ENCODE data around the gene CSPG5. TPM values are rescaled to one million over a fixed set of nuclear protein-coding genes. Genes with fewer than 3 reads are reported as not detected.

CSPG5 gene
- polyA plus RNA-seq, 1 donor (not counting 4 experiments of a cell fraction or from before 2014, with no cell fraction given), result 0.14 TPM

DNA sequence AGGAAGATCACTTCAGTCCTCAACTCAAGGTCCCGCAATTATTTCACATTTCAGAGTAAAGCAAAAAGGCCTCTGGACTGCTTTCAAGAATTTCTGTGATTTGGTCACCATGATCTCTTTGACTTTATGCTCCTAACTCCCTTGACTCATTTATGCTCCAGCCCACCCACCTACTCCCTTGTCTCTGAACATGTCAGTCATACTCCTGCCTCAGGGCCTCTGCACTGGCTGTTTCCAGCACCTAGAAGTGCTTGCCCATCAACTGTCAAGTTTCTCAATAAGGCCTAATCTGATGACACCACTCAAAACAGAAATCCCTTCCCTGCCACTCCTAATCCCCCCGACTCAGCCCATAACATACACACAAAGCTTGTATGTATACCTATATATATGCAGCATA, 36.1 kb upstream of the CSPG5 start:
- no peak overlapping the region for H3K4me2 ChIP-seq (ENCODE audit: control insufficient read depth, extremely low read depth, insufficient read depth, low read depth, low read length)
- no peak for FAIRE-seq

GRCh38 chr3:47613722-47614121, 35.1 kb upstream of the CSPG5 start:
- Histone ChIP-seq H3K4me2 (ENCODE audit: control insufficient read depth, extremely low read depth, insufficient read depth, low read depth, low read length) (no peak overlapping the region), H3K9me3 (ENCODE audit: control insufficient read depth, low read depth, low read length) (no peaks in the 10 kb centered on the region), H3K4me3 (ENCODE audit: control insufficient read depth in 2 of 3, extremely low read depth in 1 of 3, insufficient read depth in 2 of 3, low read depth in 1 of 3, low read length in 3 of 3) (no peak overlapping the region), H3K27me3 (ENCODE audit: control insufficient read depth, extremely low read depth, insufficient read depth, low read length) (no peaks in the 10 kb centered on the region), H4K20me1 (ENCODE audit: control insufficient read depth, extremely low read depth, insufficient read depth, low read length) (no peaks in the 10 kb centered on the region), H3K79me2 (ENCODE audit: control insufficient read depth, insufficient read depth, low read length) (no peaks in the 10 kb centered on the region), H3K36me3 (ENCODE audit: control insufficient read depth in 2 of 2, extremely low read depth in 1 of 2, insufficient read depth in 2 of 2, low read length in 2 of 2) (peaks cover 15% of the 10 kb centered on the region in 2 experiments), H3K4me1 (ENCODE audit: control insufficient read depth, extremely low read depth, insufficient read depth, low read length) (peaks cover 9% of the 10 kb centered on the region), H3K9ac (ENCODE audit: control insufficient read depth, extremely low read depth, insufficient read depth, low read length) (no peak overlapping the region), H3K9me1 (ENCODE audit: control insufficient read depth, extremely low read depth, insufficient read depth, low read length) (no peaks in the 10 kb centered on the region), H3K27ac (ENCODE audit: control insufficient read depth, insufficient read depth, low read length) (no peak overlapping the region), H2AFZ (ENCODE audit: control insufficient read depth, low read length) (no peak overlapping the region)
- FAIRE-seq, result no peak
- no peak for TF ChIP-seq EZH2 (IDR thresholded peaks at IDR 0.05; ENCODE audit: low read length)
- TF ChIP-seq CTCF (optimal IDR thresholded peaks at IDR 0.05 in 1 of 3, IDR thresholded peaks at IDR 0.05 in 1 of 3, conservative IDR thresholded peaks at IDR 0.05 in 1 of 3; ENCODE audit: extremely low read depth in 1 of 3, insufficient read depth in 2 of 3, low read length in 3 of 3), result no peak
- DNase-seq (ENCODE audit: low read depth, low spot score), result no peak
- dilution Hi-C loops (cut with MboI; ENCODE audit: extremely low pct_ligation_motif_present, low sequenced_read_pairs), result no loop called here

More for the DNA sequence above, 36.1 kb upstream of the CSPG5 start:
- dilution Hi-C loops (cut with MboI; ENCODE audit: extremely low pct_ligation_motif_present, low sequenced_read_pairs), result no loop called here
- Histone ChIP-seq H4K20me1 (ENCODE audit: control insufficient read depth, extremely low read depth, insufficient read depth, low read length) (no peaks in the 10 kb centered on the region), H3K79me2 (ENCODE audit: control insufficient read depth, insufficient read depth, low read length) (no peaks in the 10 kb centered on the region), H3K9me3 (ENCODE audit: control insufficient read depth, low read depth, low read length) (no peaks in the 10 kb centered on the region), H3K27ac (ENCODE audit: control insufficient read depth, insufficient read depth, low read length) (no peak overlapping the region), H3K9me1 (ENCODE audit: control insufficient read depth, extremely low read depth, insufficient read depth, low read length) (no peaks in the 10 kb centered on the region), H3K9ac (ENCODE audit: control insufficient read depth, extremely low read depth, insufficient read depth, low read length) (no peak overlapping the region), H2AFZ (ENCODE audit: control insufficient read depth, low read length) (no peak overlapping the region), H3K4me1 (ENCODE audit: control insufficient read depth, extremely low read depth, insufficient read depth, low read length) (peaks cover 9% of the 10 kb centered on the region), H3K27me3 (ENCODE audit: control insufficient read depth, extremely low read depth, insufficient read depth, low read length) (no peaks in the 10 kb centered on the region), H3K4me3 (ENCODE audit: control insufficient read depth in 2 of 3, extremely low read depth in 1 of 3, insufficient read depth in 2 of 3, low read depth in 1 of 3, low read length in 3 of 3) (no peak overlapping the region), H3K36me3 (ENCODE audit: control insufficient read depth in 2 of 2, extremely low read depth in 1 of 2, insufficient read depth in 2 of 2, low read length in 2 of 2) (peaks cover 15 to 22% of the 10 kb centered on the region in 2 experiments)
- DNase-seq (ENCODE audit: low read depth, low spot score), result no peak
- no peak for TF ChIP-seq CTCF (optimal IDR thresholded peaks at IDR 0.05 in 1 of 3, IDR thresholded peaks at IDR 0.05 in 1 of 3, conservative IDR thresholded peaks at IDR 0.05 in 1 of 3; ENCODE audit: extremely low read depth in 1 of 3, insufficient read depth in 2 of 3, low read length in 3 of 3)
- no peak for TF ChIP-seq EZH2 (IDR thresholded peaks at IDR 0.05; ENCODE audit: low read length)
